ENCODE results near the gene IP6K3.

IP6K3 gene

DNA sequence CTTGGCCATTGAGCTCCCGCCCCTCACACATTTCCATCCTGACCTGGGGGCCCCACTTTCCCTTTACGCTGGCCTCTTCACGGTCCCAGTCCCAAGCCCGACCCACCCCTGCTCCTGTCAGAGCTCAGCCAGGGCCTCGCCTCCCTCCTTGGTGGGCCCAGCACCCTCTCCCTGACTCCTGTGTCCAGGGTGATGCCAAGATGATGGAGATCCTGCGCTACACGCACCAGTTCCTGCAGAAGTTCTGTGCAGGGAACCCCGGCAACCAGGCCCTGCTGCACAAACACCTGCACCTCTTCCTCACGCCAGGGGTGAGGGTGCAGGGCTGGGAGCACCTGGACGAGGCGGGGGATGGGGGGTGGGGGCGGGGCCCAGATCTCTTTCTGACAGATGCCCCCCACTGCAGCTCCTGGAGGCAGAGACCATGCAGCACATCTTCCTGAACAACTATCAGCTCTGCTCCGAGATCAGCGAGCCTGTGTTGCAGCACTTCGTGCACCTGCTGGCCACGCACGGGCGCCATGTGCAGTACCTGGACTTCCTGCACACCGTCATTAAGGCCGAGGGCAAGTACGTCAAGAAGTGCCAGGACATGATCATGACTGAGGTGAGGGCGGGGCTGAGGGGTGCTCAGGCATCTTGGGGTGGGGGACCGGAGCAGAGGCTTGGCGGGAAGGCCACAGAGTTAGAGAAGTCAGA is 68.3 kb downstream of the IP6K3 start:
- TF ChIP-seq, protein P1, sequence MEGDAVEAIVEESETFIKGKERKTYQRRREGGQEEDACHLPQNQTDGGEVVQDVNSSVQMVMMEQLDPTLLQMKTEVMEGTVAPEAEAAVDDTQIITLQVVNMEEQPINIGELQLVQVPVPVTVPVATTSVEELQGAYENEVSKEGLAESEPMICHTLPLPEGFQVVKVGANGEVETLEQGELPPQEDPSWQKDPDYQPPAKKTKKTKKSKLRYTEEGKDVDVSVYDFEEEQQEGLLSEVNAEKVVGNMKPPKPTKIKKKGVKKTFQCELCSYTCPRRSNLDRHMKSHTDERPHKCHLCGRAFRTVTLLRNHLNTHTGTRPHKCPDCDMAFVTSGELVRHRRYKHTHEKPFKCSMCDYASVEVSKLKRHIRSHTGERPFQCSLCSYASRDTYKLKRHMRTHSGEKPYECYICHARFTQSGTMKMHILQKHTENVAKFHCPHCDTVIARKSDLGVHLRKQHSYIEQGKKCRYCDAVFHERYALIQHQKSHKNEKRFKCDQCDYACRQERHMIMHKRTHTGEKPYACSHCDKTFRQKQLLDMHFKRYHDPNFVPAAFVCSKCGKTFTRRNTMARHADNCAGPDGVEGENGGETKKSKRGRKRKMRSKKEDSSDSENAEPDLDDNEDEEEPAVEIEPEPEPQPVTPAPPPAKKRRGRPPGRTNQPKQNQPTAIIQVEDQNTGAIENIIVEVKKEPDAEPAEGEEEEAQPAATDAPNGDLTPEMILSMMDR (IDR thresholded peaks at IDR 0.05; ENCODE audit: insufficient read depth, low read length, poor library complexity, severe bottlenecking), result no peak
- H3K36me3 ChIP-seq (ENCODE audit: control insufficient read depth, insufficient read depth, low read length), result peaks cover 37% of the 10 kb centered on the region
- no peaks in the 10 kb centered on the region for H3K27me3 ChIP-seq (replicated peaks; ENCODE audit: control insufficient read depth, insufficient read depth, low read length)

DNA sequence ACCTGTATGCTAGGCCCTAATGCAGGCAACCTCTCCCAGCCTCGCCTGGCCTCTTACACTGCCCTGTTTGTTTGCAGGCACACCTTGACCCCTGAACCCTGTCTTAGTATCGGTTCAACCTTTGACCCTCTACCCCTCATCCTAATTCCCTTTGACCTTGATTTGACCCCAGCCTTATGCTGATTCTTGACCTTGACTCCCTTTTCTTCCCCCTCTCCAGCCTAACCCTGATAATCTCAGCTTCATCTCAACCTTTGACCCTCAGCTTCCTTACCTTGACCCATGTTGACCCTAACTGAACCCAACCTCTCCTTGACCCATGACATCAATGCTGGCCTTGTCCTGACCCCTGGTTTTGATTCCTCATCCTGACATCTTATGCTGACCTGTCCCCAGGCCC is 69.0 kb downstream of the IP6K3 start:
- TF ChIP-seq, protein P1 (IDR thresholded peaks at IDR 0.05; ENCODE audit: insufficient read depth, low read length, poor library complexity, severe bottlenecking), result no peak
- Histone ChIP-seq H3K36me3 (ENCODE audit: control insufficient read depth, insufficient read depth, low read length) (peaks cover 39% of the 10 kb centered on the region), H3K4me3 (replicated peaks; ENCODE audit: low read depth, low read length) (no peak overlapping the region), H3K27me3 (replicated peaks; ENCODE audit: control insufficient read depth, insufficient read depth, low read length) (no peaks in the 10 kb centered on the region)
- DNase-seq (ENCODE audit: extremely low read depth, insufficient read length), result no peak

More for the DNA sequence above, 68.3 kb downstream of the IP6K3 start:
- no peak for DNase-seq (ENCODE audit: extremely low read depth, insufficient read length)
- H3K4me3 ChIP-seq (replicated peaks; ENCODE audit: low read depth, low read length), result no peak overlapping the region

DNA sequence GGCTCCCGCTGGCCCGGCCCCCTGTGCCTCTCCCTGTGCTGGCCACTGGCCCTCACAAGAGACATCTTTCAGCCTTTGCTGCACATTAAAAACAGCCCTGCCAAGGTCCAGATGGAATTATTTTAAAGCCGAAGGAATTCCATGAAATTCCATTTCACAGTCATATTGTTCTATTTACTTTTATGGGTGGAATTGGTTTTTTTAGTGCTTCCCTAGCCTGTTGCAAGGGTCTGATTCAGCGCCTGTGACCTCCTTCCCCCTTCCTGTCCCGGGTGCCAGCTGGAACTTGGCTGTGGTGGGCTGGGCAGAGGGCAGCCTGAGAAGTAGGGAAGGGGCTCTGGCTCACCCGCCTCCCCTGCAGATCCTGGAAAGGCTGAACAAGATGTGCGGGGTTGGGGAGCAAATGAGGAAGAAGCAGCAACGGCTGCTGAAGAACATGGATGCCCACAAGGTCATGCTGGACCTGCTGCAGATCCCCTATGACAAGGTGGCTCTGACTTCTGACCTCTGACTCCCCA is 69.5 kb downstream of the IP6K3 start:
- H3K27me3 ChIP-seq (replicated peaks; ENCODE audit: control insufficient read depth, insufficient read depth, low read length), result no peaks in the 10 kb centered on the region
- TF ChIP-seq, protein P1 (IDR thresholded peaks at IDR 0.05; ENCODE audit: insufficient read depth, low read length, poor library complexity, severe bottlenecking), result no peak
- peaks cover 38% of the 10 kb centered on the region for H3K36me3 ChIP-seq (ENCODE audit: control insufficient read depth, insufficient read depth, low read length)
- no peak for DNase-seq (ENCODE audit: extremely low read depth, insufficient read length)
- no peak overlapping the region for H3K4me3 ChIP-seq (replicated peaks; ENCODE audit: low read depth, low read length)

DNA sequence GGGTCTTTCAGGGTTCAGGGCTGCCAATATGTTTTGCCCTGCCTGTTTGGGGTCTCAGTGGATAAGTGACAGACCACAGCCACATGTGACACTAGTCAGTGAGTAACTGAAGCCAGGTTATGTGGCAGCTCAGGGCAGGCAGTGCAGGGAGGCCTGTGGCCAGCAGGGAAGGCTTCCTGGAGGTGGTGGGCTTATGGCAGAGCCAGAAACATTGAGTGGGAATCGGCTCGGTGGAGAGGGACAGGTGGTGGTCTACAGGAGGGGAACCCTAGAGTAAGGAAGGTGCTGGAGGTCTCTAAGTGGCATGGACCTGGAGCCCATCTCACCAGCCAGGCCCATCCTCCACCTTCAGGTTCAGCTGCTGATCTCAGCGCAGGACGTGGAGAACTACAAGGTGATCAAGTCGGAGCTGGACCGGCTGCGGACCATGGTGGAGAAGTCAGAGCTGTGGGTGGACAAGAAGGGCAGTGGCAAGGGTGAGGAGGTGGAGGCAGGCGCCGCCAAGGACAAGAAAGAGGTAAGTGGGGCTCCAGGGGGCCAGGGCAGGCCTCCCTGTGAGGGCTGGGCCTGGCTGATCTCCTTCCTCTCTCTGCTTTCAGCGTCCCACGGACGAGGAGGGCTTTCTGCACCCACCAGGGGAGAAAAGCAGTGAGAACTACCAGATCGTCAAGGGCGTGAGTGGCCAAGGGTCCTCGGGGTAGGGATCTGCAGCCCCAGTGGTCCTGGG is 70.1 kb downstream of the IP6K3 start:
- DNase-seq (ENCODE audit: extremely low read depth, insufficient read length), result no peak
- TF ChIP-seq, protein P1 (IDR thresholded peaks at IDR 0.05; ENCODE audit: insufficient read depth, low read length, poor library complexity, severe bottlenecking), result no peak
- peaks cover 39% of the 10 kb centered on the region for H3K36me3 ChIP-seq (ENCODE audit: control insufficient read depth, insufficient read depth, low read length)
- no peaks in the 10 kb centered on the region for H3K27me3 ChIP-seq (replicated peaks; ENCODE audit: control insufficient read depth, insufficient read depth, low read length)
- H3K4me3 ChIP-seq (replicated peaks; ENCODE audit: low read depth, low read length), result no peak overlapping the region

DNA sequence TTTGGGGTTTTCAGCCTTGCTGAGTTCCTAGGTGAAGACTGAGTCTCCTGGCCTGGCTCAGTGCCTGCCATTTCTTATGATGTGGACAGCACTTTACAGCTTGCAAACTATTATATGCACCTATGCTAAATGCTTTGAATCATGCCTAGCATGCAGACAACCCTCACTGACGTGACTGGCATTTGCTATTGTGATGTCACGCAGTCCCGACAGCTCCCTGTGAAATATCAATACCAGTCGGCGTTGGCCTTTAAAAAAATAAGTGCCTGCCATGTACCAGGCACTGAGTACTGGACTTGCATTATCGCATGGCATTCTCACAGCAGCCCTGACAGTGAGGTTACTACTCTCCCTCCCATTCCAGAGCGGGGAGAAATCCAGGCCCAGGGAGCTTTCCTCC is 70.7 kb downstream of the IP6K3 start:
- no peak overlapping the region for H3K4me3 ChIP-seq (replicated peaks; ENCODE audit: low read depth, low read length)
- no peak for DNase-seq (ENCODE audit: extremely low read depth, insufficient read length)
- TF ChIP-seq, protein P1 (IDR thresholded peaks at IDR 0.05; ENCODE audit: insufficient read depth, low read length, poor library complexity, severe bottlenecking), result no peak
- H3K36me3 ChIP-seq (ENCODE audit: control insufficient read depth, insufficient read depth, low read length), result peaks cover 39% of the 10 kb centered on the region
- no peaks in the 10 kb centered on the region for H3K27me3 ChIP-seq (replicated peaks; ENCODE audit: control insufficient read depth, insufficient read depth, low read length)

Data from GM06990 (cell line).